Measurements from ENCODE around the gene GRM8.

Gene GRM8

DNA sequence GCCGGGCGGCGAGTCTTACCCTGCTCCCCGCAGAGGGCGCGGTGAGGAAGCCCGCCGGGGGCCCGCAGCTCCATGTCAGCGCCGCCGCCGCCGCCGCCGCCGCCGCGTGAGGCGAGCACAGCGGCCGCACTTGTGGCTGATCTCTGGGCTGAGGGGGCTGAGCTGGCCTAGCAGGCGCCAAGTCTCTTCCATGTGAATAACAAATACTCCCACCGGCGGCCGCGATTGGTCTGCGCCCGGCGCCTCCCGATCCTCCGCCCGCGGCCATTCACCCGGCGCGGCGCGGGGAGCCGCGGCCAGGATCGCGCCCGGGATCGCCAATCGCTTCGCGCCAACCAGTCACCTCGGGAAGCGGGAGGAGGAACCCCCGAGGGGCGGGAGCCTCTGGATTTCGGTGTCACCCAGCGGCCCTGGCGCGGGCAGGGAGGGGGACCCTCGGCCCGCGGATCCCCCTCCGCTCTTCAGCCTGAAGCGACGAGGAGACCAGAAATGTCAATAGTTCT, at the start of gene GRM8:
GRM8 (minus strand) TSS at position 164 of the 503 bp plus-strand sequence.
- TF ChIP-seq, protein P1, sequence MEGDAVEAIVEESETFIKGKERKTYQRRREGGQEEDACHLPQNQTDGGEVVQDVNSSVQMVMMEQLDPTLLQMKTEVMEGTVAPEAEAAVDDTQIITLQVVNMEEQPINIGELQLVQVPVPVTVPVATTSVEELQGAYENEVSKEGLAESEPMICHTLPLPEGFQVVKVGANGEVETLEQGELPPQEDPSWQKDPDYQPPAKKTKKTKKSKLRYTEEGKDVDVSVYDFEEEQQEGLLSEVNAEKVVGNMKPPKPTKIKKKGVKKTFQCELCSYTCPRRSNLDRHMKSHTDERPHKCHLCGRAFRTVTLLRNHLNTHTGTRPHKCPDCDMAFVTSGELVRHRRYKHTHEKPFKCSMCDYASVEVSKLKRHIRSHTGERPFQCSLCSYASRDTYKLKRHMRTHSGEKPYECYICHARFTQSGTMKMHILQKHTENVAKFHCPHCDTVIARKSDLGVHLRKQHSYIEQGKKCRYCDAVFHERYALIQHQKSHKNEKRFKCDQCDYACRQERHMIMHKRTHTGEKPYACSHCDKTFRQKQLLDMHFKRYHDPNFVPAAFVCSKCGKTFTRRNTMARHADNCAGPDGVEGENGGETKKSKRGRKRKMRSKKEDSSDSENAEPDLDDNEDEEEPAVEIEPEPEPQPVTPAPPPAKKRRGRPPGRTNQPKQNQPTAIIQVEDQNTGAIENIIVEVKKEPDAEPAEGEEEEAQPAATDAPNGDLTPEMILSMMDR (IDR thresholded peaks at IDR 0.05; ENCODE audit: low read depth, low read length): no peak
- DNase-seq (ENCODE audit: low read depth in 2 of 2): peak; percentile 29 to 42
- peak within 1 kb of the TSS; percentile 66 to 69 for H3K4me3 ChIP-seq (replicated peaks in 1 of 2; ENCODE audit: low read depth in 2 of 2, low read length in 2 of 2)

DNA sequence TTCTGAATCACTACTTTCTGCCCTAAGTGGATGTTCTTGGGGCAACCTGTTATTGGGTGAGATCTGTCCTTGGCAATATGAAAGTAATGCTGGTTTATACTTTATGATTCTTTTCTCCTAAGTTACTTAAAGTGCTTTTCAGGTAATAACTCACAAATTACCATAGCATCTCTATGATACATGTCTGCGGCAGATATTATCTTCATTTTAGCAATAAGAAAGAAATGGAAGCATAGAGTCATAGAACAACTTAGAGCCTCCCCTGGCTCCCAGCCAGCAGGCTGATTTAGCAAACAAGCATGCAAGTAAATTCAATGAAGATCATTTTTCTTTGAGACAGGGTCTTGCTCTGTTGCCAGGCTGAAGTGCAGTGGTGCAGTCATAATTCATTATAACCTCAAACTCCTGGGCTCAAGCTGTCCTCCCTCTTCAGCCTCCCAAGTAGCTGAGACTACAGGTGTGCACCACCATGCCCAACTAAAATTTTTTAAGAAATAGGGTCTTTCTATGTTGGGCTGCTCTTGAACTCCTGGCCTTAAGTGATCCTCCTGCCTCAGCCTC, 38.1 kb upstream of the GRM8 start:
- no peak overlapping the region for H3K4me3 ChIP-seq (replicated peaks in 1 of 2; ENCODE audit: low read depth in 2 of 2, low read length in 2 of 2)
- TF ChIP-seq, protein P1 (IDR thresholded peaks at IDR 0.05; ENCODE audit: low read depth, low read length): no peak
- DNase-seq (ENCODE audit: low read depth in 2 of 2): peak; percentile 6 to 16

DNA sequence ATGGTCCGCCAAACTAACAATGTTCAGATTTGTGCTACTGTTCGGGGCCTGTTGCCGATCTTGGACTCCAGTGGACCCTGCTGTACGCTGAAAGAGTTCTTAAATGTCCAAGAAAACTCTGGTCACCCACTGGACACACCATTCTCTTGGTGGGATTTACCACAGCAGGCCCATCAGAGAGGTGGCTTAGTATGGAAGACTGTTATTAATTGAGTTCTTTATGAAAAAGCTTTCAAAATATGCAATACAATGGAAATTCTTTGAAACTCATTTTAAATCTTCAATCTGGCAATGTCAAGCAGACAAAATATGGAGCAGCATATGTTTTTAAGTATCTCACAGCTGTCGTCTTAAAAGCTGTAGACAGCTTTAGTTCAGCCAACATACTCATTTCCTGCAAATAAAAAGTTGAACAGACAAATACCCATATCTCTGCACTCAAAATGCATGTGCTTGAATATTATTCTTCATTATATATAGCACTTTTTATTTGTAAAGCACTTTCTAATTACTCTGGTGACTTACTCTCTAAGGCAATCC, 37.4 kb upstream of the GRM8 start:
- no peak overlapping the region for H3K4me3 ChIP-seq (replicated peaks in 1 of 2; ENCODE audit: low read depth in 2 of 2, low read length in 2 of 2)
- TF ChIP-seq, protein P1 (IDR thresholded peaks at IDR 0.05; ENCODE audit: low read depth, low read length): no peak
- DNase-seq (ENCODE audit: low read depth in 2 of 2): no peak

DNA sequence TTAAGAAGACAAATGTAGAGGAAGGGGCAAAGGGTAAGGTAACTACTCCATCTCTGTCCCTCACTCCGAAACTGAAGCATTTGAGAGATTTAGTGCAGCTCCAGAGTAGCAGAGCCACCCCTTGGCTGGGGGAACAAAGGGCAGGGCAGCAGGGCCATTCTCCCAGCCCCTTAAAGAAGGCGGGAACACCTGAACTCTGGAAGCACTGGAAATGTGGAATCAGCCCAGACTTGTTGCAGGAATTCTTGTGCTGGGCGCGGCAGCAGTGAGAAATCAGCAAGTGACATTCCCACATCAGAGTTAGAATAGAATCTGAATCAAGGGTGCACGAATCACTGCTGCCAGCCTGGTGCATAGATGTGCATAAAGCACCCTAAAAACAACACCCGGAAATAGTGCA, 34.4 kb upstream of the GRM8 start:
- DNase-seq (ENCODE audit: low read depth in 2 of 2): no peak
- TF ChIP-seq, protein P1 (IDR thresholded peaks at IDR 0.05; ENCODE audit: low read depth, low read length): no peak
- H3K4me3 ChIP-seq (replicated peaks in 1 of 2; ENCODE audit: low read depth in 2 of 2, low read length in 2 of 2): no peak overlapping the region

DNA sequence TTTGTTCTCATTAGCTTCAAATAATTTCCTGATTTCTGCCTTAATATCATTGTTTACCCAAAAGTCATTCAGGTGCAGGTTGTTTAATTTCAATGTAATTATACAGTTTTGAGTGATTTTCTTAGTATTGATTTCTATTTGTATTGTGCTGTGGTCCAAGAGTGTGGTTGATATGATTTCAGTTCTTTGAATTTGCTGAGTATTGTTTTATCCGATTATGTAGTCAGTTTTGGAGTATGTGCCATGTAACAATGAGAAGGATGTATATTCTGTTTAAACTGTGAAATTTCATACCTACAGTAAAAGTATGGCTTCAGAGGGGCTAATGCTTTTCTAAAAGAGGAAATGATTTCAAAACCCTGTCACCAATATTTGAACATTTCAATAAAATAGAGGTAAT, 17.4 kb upstream of the GRM8 start:
- H3K4me3 ChIP-seq (replicated peaks in 1 of 2; ENCODE audit: low read depth in 2 of 2, low read length in 2 of 2): no peak overlapping the region
- no peak for DNase-seq (ENCODE audit: low read depth in 2 of 2)
- TF ChIP-seq, protein P1 (IDR thresholded peaks at IDR 0.05; ENCODE audit: low read depth, low read length): no peak

DNA sequence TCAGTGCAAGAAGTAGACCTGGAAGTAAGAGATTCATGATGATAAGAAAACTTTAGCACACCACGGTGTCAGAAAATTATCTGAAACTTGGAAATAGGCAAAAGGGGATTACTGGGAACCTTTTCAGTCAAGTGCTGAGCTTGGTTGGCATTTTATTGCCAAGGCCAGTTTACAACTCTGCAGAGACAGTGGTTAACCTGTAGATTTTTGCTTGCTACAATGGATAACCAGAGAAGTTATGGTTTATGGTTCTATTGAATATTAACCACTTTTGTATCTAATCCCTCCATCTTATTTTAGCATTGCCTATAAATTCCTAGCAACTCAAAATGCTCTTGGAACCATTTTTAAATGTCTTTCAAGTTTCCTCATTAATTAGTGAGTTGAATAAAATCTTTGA, 13.3 kb upstream of the GRM8 start:
- no peak overlapping the region for H3K4me3 ChIP-seq (replicated peaks in 1 of 2; ENCODE audit: low read depth in 2 of 2, low read length in 2 of 2)
- TF ChIP-seq, protein P1 (IDR thresholded peaks at IDR 0.05; ENCODE audit: low read depth, low read length): no peak
- DNase-seq (ENCODE audit: low read depth in 2 of 2): no peak

Measured in cardiac fibroblast (primary cell).